SW480 (cell line): Measurements from ENCODE around the gene TADA2B.
A peak's percentile ranks its signal among the peaks of the same experiment; 100 is the strongest.

ENCODE experiments used
- DNase-seq: peaks from one replicate; pipeline ENCODE4 v3.0.0-alpha.2; 2016; ENCODE audit warnings: low spot score

Gene TADA2B

GRCh38 chr4:7040765-7041164 is 2.4 kb upstream of the TADA2B start:
- DNase-seq, result no peak

DNA sequence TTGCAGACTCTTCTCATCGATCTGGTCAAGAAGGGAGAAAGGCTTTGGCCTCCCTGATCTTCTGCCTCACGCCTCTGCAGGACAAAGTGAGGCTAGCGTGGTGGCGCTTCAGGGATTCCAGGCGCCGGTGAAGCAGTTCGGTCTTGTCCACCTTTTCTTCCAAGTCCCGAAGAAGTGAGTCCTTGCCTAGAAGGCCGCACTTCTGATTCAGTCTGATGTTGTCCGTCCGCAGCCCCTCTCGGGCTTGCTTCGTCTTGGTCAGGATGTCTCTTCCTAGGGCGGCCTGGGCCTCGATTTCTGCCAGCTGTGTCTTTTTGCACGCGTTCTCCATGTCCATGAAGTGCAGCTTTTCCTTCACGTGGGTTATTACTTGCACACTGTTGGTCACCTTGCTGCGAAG is 1.9 kb upstream of the TADA2B start:
- no peak for DNase-seq

DNA sequence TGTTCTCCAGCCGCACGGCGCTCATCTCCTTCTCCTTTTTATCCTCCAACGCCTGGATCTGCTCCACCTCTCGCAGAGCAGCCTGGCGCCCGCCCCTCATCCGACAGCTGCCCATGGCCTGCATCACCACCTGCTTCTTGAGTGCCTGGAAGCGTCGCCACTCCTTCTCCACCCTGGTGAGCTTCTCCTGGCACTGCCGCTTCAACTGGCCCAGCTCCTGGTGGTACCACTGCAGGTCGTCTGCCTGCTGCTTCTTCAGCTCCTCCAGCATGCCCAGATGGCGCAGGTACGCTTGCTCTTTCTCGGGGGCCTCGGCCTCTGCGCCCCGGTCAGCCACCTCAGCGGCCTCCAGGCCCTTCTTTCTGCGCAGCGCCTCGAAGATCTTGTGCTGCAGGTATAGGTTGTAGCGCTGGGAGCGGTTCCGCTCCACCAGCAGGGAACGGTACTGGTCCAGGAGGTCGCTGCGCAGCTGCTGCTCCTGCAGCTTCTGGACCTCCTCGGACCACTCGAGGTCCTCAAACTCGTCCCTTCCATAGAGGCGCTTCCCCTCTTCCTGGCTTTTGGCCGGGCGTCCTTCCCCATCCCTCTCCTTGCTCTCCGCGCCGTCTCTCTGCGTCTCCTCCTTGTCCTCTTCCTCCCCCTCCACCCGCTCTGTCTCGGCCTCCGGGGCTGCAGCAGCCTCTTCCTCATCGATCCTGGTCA is 1.2 kb upstream of the TADA2B start:
- no peak for DNase-seq

GRCh38 chr4:7042503-7043283 is 479 bp upstream of the TADA2B start:
- peak; percentile 93 for DNase-seq

GRCh38 chr4:7044137-7044930 is 1.2 kb downstream of the TADA2B start:
- DNase-seq, result no peak

DNA sequence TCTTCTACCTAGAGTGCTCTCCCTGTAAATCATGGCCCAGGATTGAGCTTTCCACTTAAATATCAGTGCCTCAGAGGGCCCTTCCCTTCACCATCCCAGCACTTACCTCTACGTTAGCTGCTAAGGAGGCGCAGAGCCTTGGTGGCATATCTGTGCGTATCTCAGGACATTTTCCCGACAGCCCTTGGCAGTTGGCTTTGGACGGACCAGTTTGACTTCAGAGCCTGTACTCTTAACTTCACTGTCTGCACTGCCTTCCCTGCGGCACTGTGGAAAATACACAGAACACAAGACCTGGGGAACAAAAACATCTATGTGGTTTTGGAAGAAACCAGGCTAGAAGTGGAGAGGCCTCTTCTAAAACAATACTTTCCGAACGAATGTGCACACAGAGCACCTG is 2.4 kb downstream of the TADA2B start:
- DNase-seq, result no peak

DNA sequence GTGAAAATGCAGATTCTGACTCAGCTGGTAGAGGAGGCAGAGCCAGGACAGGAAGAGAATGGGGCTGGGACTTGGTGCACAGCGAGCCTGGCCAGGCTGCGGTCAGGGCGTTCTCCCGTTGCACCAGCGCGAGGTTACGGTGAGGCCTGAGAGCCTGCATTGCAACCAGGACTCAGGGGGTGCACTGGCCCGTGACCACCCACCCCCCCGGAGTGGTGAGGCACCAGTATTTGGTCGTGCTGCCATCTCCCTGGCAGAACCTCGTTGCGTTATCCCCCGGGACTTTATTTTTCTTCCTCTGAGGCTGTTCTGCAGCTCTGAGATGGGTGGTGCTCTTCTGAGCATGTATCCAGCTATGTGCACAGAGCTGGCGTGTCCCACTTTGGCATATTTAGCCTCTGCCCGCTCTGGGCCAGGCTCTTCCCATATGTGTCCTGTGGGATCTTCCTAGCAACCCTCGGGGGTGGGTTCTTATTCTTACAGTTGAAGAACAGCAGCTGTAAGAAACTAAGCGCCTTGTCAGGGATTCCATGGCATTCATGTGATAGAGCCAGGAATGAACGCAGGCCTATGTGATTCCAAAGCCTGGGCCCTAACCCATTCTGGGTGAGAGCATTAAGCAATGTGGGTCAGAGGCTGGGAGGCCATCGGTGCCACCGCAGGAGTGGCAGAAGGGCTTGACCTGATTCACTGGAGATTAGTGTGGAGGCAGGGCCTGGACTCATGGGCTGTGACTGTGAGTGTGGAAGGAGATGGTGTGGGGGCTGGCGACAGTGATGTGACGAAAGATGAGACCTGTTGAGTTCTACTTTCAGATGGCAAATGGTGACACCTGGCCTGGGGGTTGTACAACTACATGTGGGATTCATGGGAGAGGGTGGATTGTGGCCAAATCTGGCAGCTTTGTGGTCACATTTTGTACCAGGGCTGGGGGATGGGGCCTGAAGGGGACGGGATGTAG is 3.1 kb downstream of the TADA2B start:
- no peak for DNase-seq

DNA sequence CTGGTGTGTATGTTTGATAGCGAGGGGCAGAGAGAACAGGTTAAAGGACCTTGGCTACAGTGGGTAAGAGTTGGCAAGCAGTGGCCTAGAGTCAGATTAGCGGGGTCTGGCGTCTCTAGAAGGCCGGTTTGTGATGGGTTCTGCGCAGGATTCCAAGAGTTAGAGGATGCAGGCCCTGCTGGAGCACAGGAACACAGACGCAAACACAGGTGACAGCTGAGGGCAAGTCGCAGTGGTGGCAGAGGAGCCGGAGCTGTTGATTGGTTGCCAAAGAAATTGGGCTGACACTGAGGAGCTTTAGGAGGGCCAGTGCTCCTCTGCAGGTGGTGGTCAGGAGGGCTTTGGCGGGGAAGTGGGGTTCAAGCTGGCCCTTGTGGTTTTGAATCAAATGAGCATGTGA is 3.8 kb downstream of the TADA2B start:
- DNase-seq, result no peak

DNA sequence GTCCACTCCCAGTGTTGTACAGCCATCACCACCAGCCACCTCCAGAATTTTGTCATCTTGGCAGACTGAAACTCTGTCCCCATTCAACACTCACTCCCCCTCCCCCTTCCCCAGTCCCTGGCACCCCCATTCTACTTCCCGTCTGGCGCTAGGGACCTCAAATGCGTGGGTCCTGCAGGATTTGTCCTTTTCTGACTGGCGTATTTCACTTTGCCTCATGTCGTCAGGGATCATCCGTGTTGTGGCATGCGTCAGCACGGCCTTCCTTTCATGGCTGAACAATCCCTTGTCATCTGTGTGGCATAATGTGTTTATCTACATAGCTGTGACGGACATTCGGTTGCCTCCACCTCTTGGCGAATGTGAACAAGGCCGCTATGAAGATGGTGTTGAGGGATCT is 5.5 kb downstream of the TADA2B start:
- DNase-seq, result no peak

GRCh38 chr4:7049295-7049694 is 6.1 kb downstream of the TADA2B start:
- no peak for DNase-seq

- DNase-seq, result no peak
Measured at GRCh38 chr4:7049739-7050138, 6.6 kb downstream of the TADA2B start.

DNA sequence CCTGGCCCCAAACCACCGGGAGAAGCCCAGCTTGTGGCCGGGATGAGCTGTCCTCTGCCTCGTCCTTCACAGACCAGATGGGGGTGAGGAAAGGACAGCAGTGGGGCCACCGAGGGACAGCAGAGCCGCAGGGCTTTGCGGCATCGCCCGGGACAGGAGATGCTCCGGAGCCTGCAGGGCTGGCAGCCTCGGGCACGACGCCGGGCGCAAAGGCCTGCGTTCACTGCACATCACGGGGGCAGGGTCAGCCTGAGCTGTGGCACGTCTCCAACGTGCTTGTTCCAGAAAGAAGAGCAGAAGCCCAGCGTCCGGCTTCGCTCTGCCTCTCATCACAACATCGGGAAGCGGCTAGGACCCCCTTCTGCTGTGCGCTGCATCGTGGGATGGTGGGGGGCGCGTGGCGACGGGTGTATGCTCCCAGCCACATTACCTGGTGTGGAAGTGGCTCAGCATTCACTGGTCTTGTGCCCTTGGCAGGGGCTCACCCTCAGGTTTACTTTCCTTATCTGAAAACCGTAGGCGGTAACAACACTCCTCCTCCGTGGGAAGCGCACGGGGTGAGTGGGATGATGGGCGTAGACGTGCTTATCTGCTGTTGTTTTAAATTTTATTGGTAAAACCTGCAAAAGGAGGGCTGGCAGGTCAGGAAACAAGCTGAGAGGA is 7.4 kb downstream of the TADA2B start:
- DNase-seq, result no peak

DNA sequence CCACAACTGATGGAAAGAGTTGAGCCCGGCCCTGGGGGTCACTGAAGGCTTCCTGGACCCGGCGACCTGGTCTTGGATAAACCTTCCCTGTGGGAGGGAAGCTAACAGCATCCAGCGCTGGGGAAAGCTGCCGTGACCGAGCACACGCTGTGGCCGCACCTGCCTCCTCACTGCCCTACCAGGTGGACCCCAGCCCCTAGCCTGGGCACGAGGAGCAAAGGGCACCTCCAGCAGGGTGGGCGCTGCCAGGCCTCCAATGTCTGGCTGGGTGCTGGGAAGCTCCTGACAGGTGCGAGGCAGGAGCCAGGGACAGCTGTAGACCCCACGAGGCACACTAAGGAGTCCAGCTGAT is 7.9 kb downstream of the TADA2B start:
- no peak for DNase-seq

DNA sequence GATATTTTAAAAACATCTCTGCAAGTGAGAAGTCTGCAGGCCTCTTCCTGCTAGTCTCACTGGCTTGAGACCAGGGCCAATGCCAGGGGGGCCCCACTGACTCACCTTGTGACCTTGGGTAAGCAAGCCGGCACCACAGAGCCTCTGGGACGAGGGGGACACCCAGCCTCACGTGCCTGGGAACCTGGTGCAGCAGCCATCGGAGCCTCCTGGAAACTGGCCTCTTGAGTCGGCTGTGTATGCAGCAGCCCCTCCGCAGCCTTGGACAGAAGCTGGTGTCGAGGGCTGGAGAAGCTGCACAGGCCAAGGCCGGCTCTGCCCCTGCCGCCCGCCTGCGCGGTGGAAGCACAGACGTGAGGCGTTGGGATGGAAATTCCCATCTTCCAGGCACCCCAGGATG is 8.7 kb downstream of the TADA2B start:
- no peak for DNase-seq

GRCh38 chr4:7052313-7052712 is 9.1 kb downstream of the TADA2B start:
- no peak for DNase-seq

DNA sequence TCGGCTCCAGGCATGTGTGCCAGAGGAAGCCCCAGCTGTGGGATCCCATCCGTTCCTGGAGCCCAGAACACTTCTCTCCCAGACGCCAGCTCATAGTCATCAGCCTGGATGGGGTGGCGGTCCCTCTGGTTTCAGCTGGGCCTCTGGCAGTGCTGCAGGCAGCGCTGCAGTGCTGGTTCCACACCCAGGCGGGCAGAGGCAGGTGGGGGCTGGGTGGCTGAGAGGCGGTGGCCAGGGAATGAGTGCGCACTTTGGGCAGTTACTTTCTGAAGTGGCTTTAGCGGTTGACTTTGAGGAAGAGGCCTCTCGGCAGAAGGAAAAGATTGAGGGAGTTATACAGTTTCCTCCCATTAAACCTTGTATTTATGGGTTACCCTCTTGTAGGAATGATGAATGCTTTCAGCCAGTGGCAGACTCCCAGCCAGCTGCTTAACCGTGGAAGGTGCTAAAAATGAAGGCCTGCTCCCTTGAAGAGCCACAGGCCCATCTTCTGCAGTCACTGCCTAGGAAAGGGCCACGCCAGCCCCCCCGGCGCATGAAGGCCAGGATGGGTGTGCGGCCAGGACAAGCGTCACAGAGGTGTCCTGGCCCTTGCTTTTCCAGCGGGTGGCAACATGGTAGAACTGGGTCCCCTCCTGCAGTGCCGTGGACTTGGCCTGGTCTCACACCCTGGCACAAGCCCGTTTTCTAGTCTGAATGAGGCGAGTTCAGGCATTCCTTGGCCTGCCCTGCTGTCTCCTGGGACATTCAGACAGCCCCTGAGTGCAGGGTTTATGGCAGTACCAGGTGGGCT is 9.9 kb downstream of the TADA2B start:
- no peak for DNase-seq

DNA sequence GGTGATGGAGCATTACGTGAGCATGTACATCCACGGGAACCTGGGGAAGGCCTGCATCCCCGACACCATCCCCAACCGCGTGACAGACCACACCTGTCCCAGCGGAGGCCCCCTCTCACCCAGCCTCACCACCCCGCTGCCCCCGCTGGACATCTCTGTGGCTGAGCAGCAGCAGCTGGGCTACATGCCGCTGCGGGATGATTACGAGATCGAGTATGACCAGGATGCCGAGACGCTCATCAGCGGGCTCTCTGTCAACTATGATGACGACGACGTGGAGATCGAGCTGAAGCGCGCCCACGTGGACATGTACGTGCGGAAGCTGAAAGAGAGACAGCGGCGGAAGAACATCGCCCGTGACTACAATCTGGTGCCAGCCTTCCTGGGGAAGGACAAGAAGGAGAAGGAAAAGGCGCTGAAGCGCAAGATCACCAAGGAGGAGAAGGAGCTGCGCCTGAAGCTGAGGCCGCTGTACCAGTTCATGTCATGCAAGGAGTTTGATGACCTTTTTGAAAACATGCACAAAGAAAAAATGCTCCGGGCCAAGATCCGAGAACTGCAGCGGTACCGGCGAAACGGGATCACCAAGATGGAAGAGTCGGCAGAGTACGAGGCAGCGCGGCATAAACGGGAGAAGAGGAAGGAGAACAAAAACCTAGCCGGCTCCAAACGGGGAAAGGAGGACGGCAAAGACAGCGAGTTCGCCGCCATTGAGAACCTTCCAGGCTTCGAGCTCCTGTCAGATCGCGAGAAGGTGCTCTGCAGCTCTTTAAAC is 11.1 kb downstream of the TADA2B start:
- no peak for DNase-seq

DNA sequence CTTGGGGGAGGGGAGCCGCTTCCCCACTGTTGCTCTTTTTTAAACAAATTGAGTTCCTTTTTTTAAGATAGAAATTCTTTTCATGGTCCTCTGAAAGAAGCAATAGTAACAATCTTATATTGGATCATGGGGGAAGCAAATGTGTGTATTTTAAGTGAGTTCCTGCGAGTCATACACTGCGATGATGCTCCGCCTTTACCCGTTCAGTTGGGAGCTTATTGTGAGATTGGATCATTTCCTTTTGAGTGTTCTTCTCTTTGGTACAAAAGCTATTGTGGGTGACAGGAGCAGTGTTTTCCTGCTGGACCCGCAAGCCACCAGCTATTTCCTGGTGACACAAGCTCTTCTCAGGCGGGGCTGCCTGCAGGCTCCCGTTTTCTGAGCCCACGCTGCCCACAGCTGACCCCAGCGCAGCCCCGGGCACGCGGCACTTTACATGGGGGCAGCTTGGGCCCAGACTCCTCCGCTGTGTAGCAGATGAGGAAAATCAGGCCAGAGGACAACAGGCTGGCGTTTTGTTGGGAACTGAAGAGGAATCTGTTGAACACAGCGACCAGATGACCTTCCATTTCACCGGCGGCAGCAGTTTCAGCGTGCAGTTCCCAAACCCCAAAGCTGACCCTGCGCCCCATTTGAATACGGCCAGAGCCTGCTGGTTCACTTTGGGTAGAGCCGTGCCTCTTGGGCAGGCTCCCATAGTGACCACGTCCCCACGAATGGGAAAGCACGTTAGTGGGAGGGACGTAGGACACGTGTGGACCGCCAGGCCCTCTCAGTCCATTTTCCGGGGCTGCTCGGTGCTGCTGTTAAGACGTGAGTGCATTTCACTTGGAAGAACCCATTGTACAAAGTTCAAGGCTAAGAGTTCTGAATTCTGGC is 12.2 kb downstream of the TADA2B start:
- DNase-seq, result no peak

DNA sequence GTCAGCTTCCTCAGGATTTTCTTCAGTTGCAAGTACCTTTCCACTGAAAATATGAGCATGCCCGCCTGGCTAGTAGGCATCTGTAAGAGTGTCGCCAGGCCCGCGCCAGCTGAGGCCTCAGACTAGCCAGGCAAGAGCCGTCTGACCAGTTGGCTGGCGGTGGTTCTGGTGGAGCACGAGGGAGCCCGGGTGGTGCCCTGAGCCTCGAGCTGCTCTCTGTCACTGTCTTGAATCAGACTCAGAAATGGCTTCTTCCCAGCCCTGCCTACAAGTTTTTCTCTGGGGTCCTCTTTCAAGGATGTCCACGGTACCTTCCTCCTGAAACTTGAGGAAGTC is 12.8 kb downstream of the TADA2B start:
- DNase-seq, result no peak
